AG20443 (cell line): ENCODE results near the gene ATP8B3.

ENCODE experiments used
- DNase-seq: peaks from one replicate; pipeline ENCODE4 v3.0.0; 2012; ENCODE audit warnings: low spot score, mixed read lengths

ATP8B3 gene

GRCh38 chr19:1836458-1837221, 24.6 kb upstream of the ATP8B3 start:
- no peak for DNase-seq

DNA sequence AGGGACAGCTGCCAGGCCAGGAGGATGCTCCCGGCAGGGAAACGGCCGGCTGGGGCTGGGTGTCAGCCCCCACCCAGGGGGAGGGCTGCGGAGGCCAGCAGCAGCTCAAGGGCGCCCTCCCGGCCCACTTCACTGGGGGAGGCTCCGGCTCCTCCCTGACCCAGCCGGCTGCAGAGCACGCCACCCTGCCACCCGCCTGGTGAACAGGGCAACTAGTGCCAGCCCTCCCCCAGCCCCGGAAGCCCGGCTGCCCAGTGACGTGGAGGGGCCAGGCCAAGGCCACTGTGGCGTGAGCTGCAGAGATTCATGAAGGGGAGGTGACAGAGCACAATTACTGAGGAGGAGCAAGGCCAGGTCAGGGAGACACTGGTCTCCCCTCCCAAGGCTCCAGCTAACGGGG, 21.5 kb upstream of the ATP8B3 start:
- no peak for DNase-seq

DNA sequence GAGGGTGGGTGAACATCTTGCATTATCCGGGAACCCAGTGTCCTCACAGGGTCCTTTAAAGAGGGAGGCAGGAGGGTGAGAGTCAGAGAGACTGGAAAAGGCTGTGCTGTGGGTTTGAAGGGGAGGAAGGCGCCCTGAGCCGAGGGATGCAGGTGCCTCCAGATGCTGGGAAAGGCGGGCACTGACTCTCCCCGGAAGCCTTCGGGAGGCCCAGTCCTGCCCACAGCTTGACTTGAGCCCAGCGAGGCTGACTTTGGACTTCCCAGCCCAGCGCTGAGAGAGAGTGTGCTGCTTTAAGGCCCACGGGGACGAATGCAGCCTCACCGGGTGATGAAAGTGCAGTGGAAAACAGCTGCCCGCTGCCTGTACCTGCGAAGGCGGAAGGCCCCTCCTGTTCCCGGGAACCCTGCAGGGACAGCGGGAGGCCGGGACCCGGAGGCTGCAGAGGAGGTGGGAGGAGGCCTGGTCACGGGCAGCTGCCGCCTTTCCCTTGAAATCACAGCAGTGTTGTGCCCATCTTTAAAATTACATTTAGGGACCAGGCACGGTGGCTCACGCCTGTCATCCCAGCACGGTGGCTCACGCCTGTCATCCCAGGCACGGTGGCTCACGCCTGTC, 20.1 kb upstream of the ATP8B3 start:
- DNase-seq: no peak

- DNase-seq: no peak
These were observed 18.9 kb upstream of the ATP8B3 start for GRCh38 chr19:1830978-1831377.

DNA sequence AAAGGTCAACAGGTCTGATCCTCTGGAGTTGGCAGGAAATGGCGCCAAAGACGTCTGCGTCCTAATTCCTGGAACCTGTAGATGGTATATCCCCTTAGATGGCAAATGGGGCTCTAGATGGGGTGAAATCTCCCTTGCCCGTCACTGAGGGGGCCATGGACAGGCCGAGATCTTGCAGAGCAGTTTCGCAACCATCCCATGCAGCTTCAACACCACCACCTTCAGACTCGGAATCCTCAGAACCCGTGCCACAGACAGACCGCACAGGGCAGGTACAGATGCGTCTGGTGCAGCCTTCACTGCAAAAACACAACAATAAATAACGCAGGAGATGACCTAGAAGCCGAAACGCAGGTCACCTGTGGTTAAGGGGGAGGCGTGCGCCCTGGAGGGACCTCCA, 18.5 kb upstream of the ATP8B3 start:
- no peak for DNase-seq

DNA sequence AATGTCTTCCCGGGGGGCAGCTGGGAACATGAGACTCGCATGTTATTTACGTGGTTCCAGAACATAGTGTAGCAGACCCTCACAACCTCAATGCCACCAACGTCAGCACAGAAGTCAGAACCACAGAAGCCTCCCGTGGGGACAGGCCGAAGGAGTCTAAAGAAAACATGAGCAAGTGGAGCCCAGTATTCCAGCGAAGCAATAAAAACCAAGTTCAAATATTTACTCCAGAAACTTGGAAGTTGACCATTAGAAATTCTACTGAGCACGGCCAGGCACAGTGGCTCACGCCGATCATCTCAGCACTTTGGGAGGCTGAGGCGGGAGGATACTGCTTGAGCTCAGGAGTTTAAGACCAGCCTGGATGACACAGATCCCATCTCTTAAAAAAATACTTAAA, 17.9 kb upstream of the ATP8B3 start:
- no peak for DNase-seq

GRCh38 chr19:1828279-1829238, 16.5 kb upstream of the ATP8B3 start:
- no peak for DNase-seq

GRCh38 chr19:1827566-1828278, 15.6 kb upstream of the ATP8B3 start:
- DNase-seq: no peak

- DNase-seq: no peak
These were observed 14.8 kb upstream of the ATP8B3 start for GRCh38 chr19:1826557-1827521.

DNA sequence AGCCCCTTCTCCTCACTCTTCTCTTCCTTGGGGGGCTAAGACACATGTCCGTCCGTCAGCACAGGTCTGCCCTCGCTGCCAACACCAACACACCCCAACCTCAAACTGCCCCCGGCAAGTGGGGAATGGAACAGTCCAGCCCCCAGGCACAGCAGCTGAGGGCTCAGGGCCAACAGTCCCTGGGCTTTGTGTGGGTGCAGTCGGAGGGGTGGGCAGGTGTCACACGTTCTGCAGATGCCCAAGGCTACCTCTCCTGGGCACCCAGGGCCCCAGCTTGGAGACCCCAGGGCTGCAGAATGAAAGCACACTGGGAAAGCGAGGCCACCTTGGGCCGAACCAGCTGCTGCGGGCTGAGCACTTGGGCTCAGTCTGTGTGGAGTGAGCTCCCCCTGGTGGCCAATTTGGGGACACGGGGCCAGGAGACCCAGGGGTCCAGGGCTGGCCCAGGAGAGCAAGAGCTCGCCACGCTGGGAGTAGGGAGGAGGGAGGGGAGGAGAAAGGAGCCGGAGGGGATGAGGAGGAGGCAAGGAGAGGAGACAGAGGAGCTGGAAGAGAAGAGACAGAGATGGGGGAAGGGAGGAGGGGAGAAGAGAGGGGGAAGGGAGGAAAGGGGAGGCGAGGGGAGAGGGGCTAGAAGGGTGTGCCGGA, 14.0 kb upstream of the ATP8B3 start:
- DNase-seq: peak; percentile 95

- no peak for DNase-seq
These were observed 12.2 kb upstream of the ATP8B3 start for GRCh38 chr19:1824252-1824622.

- DNase-seq: no peak
These were observed 11.6 kb upstream of the ATP8B3 start for GRCh38 chr19:1823539-1824251.

DNA sequence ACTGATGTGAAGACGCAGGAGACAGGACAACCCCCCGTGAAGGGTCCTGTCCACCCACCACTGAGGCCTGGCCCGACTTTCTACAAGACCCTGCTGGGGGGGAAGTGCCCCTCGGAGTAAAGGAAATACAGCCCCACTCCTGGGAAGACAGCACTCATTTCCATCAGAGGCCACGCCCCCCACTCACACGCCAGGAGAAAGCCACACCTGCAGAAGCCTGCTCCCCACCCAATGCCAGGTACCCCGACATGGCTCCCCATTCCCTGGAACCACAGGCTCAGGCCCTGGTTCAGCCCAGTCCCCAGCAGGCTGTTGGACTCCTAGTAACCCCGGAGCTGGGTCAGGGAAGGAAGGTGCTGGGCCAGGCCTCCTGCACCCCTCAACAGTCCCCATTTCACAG, 10.9 kb upstream of the ATP8B3 start:
- DNase-seq: no peak

GRCh38 chr19:1822210-1822609, 10.1 kb upstream of the ATP8B3 start:
- no peak for DNase-seq

DNA sequence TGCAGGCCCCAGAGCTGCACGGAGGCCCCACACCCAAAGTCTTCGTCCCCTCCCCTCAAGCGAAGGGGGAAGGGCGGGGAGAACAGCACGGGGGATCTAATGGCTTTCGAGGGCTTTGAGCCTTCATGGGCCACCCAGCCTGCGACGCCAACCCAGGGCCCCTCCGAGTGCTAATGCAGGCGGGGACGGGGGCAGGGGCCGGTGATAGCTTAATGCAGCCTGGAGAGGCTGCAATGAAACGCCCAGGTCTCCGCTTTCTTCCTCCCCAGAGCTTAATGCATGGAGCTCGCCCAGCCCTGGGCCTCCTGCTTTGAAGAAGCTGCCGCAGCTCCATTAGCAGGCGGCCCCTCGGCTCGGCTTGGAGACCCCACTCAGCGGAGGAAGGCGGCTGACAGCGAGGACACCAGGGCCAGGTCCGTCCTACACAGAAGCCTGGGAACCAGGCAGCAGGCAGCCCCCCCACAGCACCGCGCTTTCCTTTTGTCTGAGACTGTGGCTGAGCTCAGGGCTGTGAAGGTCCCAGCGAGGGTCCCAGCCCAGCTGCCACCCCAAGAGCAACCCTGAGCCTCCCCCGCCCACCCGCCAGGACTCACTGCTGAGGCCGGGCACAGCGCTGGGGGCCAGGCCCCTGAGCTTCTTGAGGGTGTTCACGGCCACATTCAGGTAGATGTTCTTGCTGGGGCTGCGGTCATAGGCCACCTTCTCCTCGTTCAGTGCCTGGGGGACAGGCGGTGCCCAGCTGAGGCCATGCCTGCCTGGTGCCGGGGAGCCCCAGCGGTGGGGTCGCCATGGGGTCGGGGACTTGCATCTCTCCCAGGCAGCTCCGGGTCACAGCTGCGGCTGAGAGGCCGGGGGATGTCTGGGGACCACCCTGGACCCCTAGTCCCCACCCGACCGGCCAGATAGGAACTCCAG, 7.5 kb upstream of the ATP8B3 start:
- DNase-seq: no peak

DNA sequence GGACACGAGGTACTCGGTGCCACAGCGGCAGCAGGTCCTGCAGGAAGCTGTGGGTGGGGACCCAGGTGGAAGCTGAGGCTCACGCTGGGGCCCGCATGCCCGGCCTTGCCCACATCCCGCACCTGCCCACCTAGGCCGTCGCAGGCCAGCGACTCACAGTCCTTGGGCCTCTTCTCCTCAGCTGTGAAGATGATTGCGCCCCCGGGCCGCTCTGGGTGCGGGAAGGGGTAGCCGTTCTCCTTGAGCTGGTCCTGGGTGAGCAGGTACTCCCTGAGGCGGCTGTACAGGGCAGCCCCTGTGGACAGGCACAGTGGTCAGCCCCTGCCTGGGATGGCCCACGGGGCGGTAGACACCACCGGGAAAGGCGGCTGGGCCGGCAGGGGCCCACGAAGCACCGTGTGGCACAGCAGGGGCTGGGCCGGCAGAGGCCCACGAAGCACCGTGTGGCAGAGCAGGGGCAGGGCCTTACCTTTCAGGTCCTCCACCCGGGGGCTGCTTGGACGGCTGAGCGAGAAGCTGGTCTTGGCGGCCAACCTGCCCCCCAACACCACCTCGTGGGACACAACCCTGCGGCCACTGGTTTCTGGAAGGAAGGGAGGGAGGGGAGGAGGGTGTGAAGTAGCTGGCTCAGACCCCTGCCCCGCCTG, 6.6 kb upstream of the ATP8B3 start:
- no peak for DNase-seq

DNA sequence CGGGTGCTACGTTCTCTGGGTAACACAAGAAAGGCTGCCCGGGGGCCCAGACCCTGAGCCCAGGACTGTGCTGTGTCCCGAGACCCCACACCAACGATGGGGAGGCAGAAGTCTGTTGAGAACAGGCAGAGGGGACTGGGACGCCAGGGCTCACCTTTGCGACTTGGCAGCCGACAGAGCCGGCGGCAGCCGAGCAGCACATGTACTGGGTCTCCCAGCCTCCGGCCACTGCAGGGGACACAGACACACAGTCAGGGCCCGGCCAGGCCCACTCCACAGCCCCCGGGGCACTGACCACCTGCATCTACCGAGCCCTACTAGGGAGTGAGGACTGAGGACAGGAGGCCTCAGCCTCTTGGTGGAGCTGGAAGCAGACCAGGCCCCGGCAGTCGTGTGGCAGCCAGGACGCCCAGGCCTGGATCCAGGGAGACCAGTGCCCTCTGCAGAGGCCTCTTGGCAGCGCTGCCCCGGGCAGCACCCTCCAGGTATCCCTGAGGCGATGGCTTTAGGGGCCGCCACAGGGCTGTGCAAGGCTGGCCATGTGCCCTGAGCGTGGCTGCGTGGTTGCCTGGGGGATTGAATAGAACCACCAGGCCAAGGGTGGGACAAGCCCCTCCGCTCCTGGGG, 5.6 kb upstream of the ATP8B3 start:
- no peak for DNase-seq
